CD14-positive monocyte (primary cell): Measurements from ENCODE around the gene TMEM178B. TPM values are rescaled to one million over a fixed set of nuclear protein-coding genes. Genes with fewer than 3 reads are reported as not detected.
"Not testable (repeated sequence)": the region's sequence is repeated elsewhere in the genome, so short reads cannot be mapped to it uniquely, and the experiment has no call there.

Experiments used
- DNase-seq, 3 donors: peaks; one replicate each; pipeline ENCODE4 v3.0.0-alpha.2; 2011 to 2022
- H2AFZ ChIP-seq: 2 replicates; pipeline ENCODE4 v1.6.0; 2012; ENCODE audit warnings: mild to moderate bottlenecking, low read depth, low read length, inconsistent platforms; ENCODE audit not compliant: insufficient read depth, poor library complexity, severe bottlenecking
- H3K27ac ChIP-seq, 2 donors: 1 replicate in 1 of 2; 2 replicates in 1 of 2; pipeline ENCODE4 v1.5.1; 2012 to 2013; ENCODE audit warnings: low read length in 2 of 2, control low read depth in 1 of 2, inconsistent platforms in 1 of 2, low read depth in 1 of 2, mild to moderate bottlenecking in 1 of 2
- H3K27me3 ChIP-seq, 2 donors: one replicate each; pipeline versions ENCODE4 v1.6.0 to v1.6.1; 2011 to 2013; ENCODE audit warnings: low read length in 2 of 2; ENCODE audit not compliant: control insufficient read depth in 2 of 2, insufficient read depth in 2 of 2
- H3K36me3 ChIP-seq, 2 donors: replicated peaks in 1 of 2; 1 replicate in 1 of 2; 2 replicates in 1 of 2; pipeline versions ENCODE4 v1.5.1 to v1.6.1; 2012 to 2013; ENCODE audit warnings: low read length in 2 of 2, control low read depth in 1 of 2, inconsistent platforms in 1 of 2, mild to moderate bottlenecking in 1 of 2; ENCODE audit not compliant: insufficient read depth in 2 of 2, control insufficient read depth in 1 of 2
- H3K4me1 ChIP-seq, 2 donors: 1 replicate in 1 of 2; 2 replicates in 1 of 2; pipeline versions ENCODE4 v1.5.1 to v1.6.1; 2012 to 2013; ENCODE audit warnings: low read length in 2 of 2, control low read depth in 1 of 2, inconsistent platforms in 1 of 2, mild to moderate bottlenecking in 1 of 2, moderate library complexity in 1 of 2; ENCODE audit not compliant: insufficient read depth in 2 of 2, control insufficient read depth in 1 of 2
- H3K4me2 ChIP-seq: replicated peaks from 2 replicates; pipeline ENCODE3; 2012; ENCODE audit warnings: low read length, moderate library complexity, mild to moderate bottlenecking; ENCODE audit not compliant: poor library complexity, severe bottlenecking; ENCODE audit errors: extremely low read depth
- H3K4me3 ChIP-seq, 3 experiments: fragments of 200-600 bp in 1 of 3; sonication (generic) in 1 of 3; replicated peaks in 1 of 3; 1 replicate in 2 of 3; 2 replicates in 1 of 3; pipeline ENCODE4 v1.5.1; 2011 to 2013; ENCODE audit warnings: low read length in 3 of 3, mild to moderate bottlenecking in 3 of 3, control low read depth in 2 of 3, low read depth in 2 of 3, inconsistent platforms in 1 of 3, moderate library complexity in 1 of 3
- H3K79me2 ChIP-seq: 2 replicates; pipeline ENCODE4 v1.6.0; 2012; ENCODE audit warnings: mild to moderate bottlenecking, control low read depth, inconsistent platforms, low read length, moderate library complexity; ENCODE audit not compliant: insufficient read depth
- H3K9ac ChIP-seq: 2 replicates; pipeline ENCODE4 v1.6.0; 2017; ENCODE audit warnings: low read length, mild to moderate bottlenecking; ENCODE audit not compliant: insufficient read depth, poor library complexity, severe bottlenecking
- H3K9me3 ChIP-seq, 2 donors: replicated peaks in 1 of 2; 1 replicate in 1 of 2; 2 replicates in 1 of 2; pipeline versions ENCODE4 v1.5.1 to v1.6.1; 2012 to 2013; ENCODE audit warnings: low read length in 2 of 2, control low read depth in 1 of 2; ENCODE audit not compliant: control insufficient read depth in 1 of 2, insufficient read depth in 1 of 2
- H4K20me1 ChIP-seq: 2 replicates; pipeline ENCODE4 v1.6.0; 2012; ENCODE audit warnings: mild to moderate bottlenecking, low read length, control low read depth, moderate library complexity; ENCODE audit not compliant: insufficient read depth
- H3K27ac Mint-ChIP-seq, 7 donors: one replicate each; pipeline ENCODE4 v1.8.0; 2020; ENCODE audit warnings: mild to moderate bottlenecking in 7 of 7, mixed read lengths in 7 of 7, moderate library complexity in 6 of 7, inconsistent platforms in 2 of 7
- H3K27me3 Mint-ChIP-seq, 3 donors: one replicate each; pipeline ENCODE4 v1.8.0; 2021 to 2022; ENCODE audit warnings: low read depth in 3 of 3, mild to moderate bottlenecking in 3 of 3, mixed read lengths in 3 of 3, moderate library complexity in 3 of 3, inconsistent platforms in 1 of 3
- H3K36me3 Mint-ChIP-seq, 2 donors: one replicate each; pipeline ENCODE4 v1.8.0; 2020; ENCODE audit warnings: mixed read lengths in 2 of 2, inconsistent platforms in 1 of 2, mild to moderate bottlenecking in 1 of 2
- H3K4me1 Mint-ChIP-seq: one replicate; pipeline ENCODE4 v1.8.0; 2020; ENCODE audit warnings: mild to moderate bottlenecking, mixed read lengths
- H3K4me3 Mint-ChIP-seq, 2 donors: one replicate each; pipeline ENCODE4 v1.8.0; 2020; ENCODE audit warnings: mild to moderate bottlenecking in 2 of 2, mixed read lengths in 2 of 2, moderate library complexity in 1 of 2
- H3K9me3 Mint-ChIP-seq, 7 donors: one replicate each; pipeline ENCODE4 v1.8.0; 2020 to 2022; ENCODE audit warnings: mixed read lengths in 7 of 7, mild to moderate bottlenecking in 6 of 7, moderate library complexity in 6 of 7, inconsistent platforms in 2 of 7
- WGBS: methylation state at CpG from one replicate; pipeline ENCODE4 v1.1.5; 2013; ENCODE audit warnings: missing lambda C conversion rate; ENCODE audit not compliant: insufficient coverage; 5-methylcytosine and 5-hydroxymethylcytosine counted together
- intact Hi-C, 2 donors: fragments of 100-400 bp; cut with micrococcal nuclease; formaldehyde crosslinking; loops; one replicate each; pipeline versions ENCODE4 v1.15.0 to v1.15.1; 2023
- polyA plus RNA-seq, 3 donors: library from polyadenylated mRNA; depleted of rRNA in 1 of 3; unstranded in 2 of 3; stranded (reverse) in 1 of 3; fragments of 300-500 nt in 2 of 3; fragments of >200 nt in 1 of 3; fragmentation: Illumina TruSeq in 2 of 3; gene quantifications; 1 replicate in 2 of 3; 2 replicates in 1 of 3; pipeline ENCODE4 v1.2.3, GENCODE V29; 2012 to 2021
- TF ChIP-seq, protein P1 (sequence below): fragments of 200-600 bp; IDR thresholded peaks from one replicate; pipeline ENCODE4 v1.8.0; 2022; ENCODE audit warnings: antibody characterized with exemption, mild to moderate bottlenecking

TMEM178B gene
- polyA plus RNA-seq, 3 donors = not detected

GRCh38 chr7:141076377-141076776, 2.5 kb downstream of the TMEM178B start:
- no peak overlapping the region for H3K4me3 ChIP-seq
- 44% methylated on average over 3 of the region's 3 CpGs for WGBS
- H3K27ac ChIP-seq = no peak overlapping the region
- peaks cover 21 to 42% (median 29%) of the 10 kb centered on the region in 3 donors for H3K27me3 Mint-ChIP-seq
- H3K79me2 ChIP-seq = no peaks in the 10 kb centered on the region
- TF ChIP-seq, protein P1, sequence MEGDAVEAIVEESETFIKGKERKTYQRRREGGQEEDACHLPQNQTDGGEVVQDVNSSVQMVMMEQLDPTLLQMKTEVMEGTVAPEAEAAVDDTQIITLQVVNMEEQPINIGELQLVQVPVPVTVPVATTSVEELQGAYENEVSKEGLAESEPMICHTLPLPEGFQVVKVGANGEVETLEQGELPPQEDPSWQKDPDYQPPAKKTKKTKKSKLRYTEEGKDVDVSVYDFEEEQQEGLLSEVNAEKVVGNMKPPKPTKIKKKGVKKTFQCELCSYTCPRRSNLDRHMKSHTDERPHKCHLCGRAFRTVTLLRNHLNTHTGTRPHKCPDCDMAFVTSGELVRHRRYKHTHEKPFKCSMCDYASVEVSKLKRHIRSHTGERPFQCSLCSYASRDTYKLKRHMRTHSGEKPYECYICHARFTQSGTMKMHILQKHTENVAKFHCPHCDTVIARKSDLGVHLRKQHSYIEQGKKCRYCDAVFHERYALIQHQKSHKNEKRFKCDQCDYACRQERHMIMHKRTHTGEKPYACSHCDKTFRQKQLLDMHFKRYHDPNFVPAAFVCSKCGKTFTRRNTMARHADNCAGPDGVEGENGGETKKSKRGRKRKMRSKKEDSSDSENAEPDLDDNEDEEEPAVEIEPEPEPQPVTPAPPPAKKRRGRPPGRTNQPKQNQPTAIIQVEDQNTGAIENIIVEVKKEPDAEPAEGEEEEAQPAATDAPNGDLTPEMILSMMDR = no peak
- no peak overlapping the region for H3K4me2 ChIP-seq
- no peak overlapping the region for H3K4me3 Mint-ChIP-seq
- H3K27me3 ChIP-seq = peaks cover 39 to 63% of the 10 kb centered on the region in 2 donors
- H3K36me3 ChIP-seq = no peaks in the 10 kb centered on the region
- H3K9me3 ChIP-seq = peaks cover 0 to 22% of the 10 kb centered on the region in 2 donors
- peaks cover 0 to 13% (median 4%) of the 10 kb centered on the region in 7 donors for H3K9me3 Mint-ChIP-seq
- no peak overlapping the region for H2AFZ ChIP-seq
- intact Hi-C loops = no loop called here
- H3K27ac Mint-ChIP-seq = no peak overlapping the region
- no peak for DNase-seq
- H4K20me1 ChIP-seq = no peaks in the 10 kb centered on the region
- H3K9ac ChIP-seq = no peak overlapping the region
- H3K4me1 Mint-ChIP-seq = peaks cover 12% of the 10 kb centered on the region
- H3K36me3 Mint-ChIP-seq = no peaks in the 10 kb centered on the region
- peaks cover 0 to 7% of the 10 kb centered on the region in 2 donors for H3K4me1 ChIP-seq

GRCh38 chr7:141079219-141079618, 5.4 kb downstream of the TMEM178B start:
- Histone ChIP-seq H3K4me3 (no peak overlapping the region), H3K9ac (no peak overlapping the region), H3K27ac (no peak overlapping the region), H3K4me1 (no peaks in the 10 kb centered on the region), H3K36me3 (no peaks in the 10 kb centered on the region), H2AFZ (no peak overlapping the region), H3K27me3 (peaks cover 29 to 40% of the 10 kb centered on the region in 2 donors), H3K79me2 (no peaks in the 10 kb centered on the region), H4K20me1 (no peaks in the 10 kb centered on the region), H3K4me2 (no peak overlapping the region), H3K9me3 (peaks cover 0 to 11% of the 10 kb centered on the region in 2 donors)
- Mint-ChIP-seq H3K9me3 (peaks cover 0 to 6% (median 0%) of the 10 kb centered on the region in 7 donors), H3K27ac (no peak overlapping the region), H3K4me1 (no peaks in the 10 kb centered on the region), H3K36me3 (no peaks in the 10 kb centered on the region), H3K27me3 (peaks cover 0 to 21% (median 6%) of the 10 kb centered on the region in 3 donors), H3K4me3 (no peak overlapping the region)
- DNase-seq = no peak
- WGBS = 60% methylated on average over 2 of the region's 8 CpGs
- intact Hi-C loops = no loop called here
- TF ChIP-seq, protein P1 = no peak

GRCh38 chr7:141089490-141089889, 15.6 kb downstream of the TMEM178B start:
- H3K4me1 ChIP-seq, H3K4me1 Mint-ChIP-seq, H3K27ac Mint-ChIP-seq, H3K9me3 Mint-ChIP-seq, H3K27me3 ChIP-seq, DNase-seq, H3K36me3 ChIP-seq, H3K4me3 Mint-ChIP-seq, H3K79me2 ChIP-seq, H4K20me1 ChIP-seq, H3K36me3 Mint-ChIP-seq, intact Hi-C loops, H3K4me3 ChIP-seq, H3K9ac ChIP-seq, H3K4me2 ChIP-seq, H2AFZ ChIP-seq, H3K27ac ChIP-seq, H3K27me3 Mint-ChIP-seq, H3K9me3 ChIP-seq: not testable (repeated sequence)
- WGBS = no CpG with 5 or more reads among the region's 2 CpGs
